HK-2 (cell line): ENCODE results near the gene MTCP1.

Experiments used
- DNase-seq: peaks from one replicate; pipeline ENCODE4 v3.0.0-alpha.2; 2018; ENCODE audit not compliant: unreplicated experiment

MTCP1 gene

DNA sequence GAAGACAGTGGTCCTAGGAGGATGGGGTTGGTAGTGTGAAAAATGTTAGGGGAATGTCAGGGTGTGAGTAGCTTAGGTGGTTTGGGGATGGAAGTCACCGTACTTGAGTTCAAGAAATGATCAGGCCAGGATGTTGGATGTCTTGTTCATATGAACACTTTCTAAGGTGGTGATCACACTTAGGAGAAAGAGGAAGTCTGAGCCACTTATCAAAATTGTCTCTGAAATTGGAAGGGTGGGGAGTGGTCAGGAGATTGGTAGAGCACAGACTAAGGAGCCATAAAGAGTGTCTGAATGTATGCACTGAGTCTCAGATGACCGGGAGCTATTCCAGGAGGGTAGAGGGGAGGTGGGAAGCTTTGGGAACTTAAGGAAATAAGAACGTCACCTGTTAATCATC lies 17.3 kb downstream of the MTCP1 start:
- no peak for DNase-seq

GRCh38 chrX:155052738-155053498 lies 18.0 kb downstream of the MTCP1 start:
- no peak for DNase-seq

- no peak for DNase-seq
Measured at GRCh38 chrX:155048977-155049619, 21.8 kb downstream of the MTCP1 start.

GRCh38 chrX:155046811-155047528 lies 24.0 kb downstream of the MTCP1 start:
- no peak for DNase-seq

GRCh38 chrX:155046129-155046810 lies 24.7 kb downstream of the MTCP1 start:
- no peak for DNase-seq

- no peak for DNase-seq
Measured at GRCh38 chrX:155035688-155036087, 35.2 kb downstream of the MTCP1 start.

DNA sequence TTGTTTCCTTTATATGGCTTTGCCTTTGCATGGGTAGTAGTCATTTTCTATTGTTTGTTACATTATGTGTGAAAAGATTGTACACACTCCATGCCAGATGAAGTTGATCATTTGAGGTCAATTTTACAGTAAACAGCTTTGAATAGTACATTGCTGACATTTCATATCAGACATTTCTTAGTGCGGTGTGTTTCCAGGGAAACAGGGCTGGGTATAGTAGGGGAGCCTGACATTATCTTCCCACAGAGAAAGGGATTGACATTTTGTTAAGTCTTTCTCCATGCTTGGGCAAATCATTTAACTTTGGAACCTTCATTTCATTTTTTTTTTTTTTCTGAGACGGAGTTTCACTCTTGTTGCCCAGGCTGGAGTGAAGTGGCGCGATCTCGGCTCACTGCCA lies 39.3 kb downstream of the MTCP1 start:
- DNase-seq: no peak

- no peak for DNase-seq
Measured at GRCh38 chrX:155028877-155029291, 42.1 kb downstream of the MTCP1 start.

DNA sequence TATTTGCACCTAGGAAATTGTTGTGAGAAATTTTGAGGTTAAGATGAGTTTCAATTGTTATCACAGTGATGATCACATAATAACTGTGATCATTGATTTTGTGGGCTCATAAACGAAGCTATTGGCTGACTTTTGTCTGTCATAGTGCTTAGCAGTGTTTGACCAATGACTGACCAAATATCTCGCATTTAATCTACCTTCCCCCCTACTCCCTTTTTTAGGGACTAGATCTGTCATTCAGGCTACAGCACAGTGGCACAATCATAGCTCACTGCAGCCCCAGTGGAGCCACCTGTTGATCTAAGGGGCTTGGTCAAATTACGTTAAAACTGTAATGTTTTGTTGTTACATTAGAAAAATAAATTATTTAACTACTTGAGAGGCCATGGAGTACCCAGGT lies 42.8 kb downstream of the MTCP1 start:
- no peak for DNase-seq

DNA sequence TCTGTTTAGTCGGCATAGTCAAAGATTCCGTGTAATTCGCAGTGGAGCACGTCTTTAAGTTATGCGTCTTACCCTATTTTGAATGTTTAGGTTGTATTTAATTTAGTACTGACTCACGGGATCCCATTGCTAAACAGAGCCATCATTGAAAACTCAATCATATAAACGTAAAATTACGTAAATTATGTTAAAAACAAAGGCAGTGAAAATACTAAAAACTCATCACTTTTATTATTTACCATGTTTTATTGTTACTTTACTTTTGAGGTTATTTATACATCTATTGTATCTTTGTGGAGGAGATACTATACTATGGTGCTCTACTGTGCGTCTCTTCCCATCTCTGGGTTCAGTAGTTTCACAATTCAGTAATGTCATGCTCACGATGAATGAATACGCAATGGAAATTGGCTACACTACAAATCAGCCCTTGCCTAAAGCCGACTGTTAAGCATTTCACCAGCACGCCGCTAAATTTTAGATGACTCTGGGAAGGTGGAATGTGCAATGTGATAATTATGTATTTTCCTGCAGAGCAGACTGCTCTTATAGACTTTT lies 43.3 kb downstream of the MTCP1 start:
- DNase-seq: no peak

- peak; percentile 93 for DNase-seq
Measured at GRCh38 chrX:155026727-155027508, 44.0 kb downstream of the MTCP1 start, which contains the start of gene FUNDC2. FUNDC2 (plus strand) TSS chrX:155026844; CDS start chrX:155026939, 95 bp downstream.

DNA sequence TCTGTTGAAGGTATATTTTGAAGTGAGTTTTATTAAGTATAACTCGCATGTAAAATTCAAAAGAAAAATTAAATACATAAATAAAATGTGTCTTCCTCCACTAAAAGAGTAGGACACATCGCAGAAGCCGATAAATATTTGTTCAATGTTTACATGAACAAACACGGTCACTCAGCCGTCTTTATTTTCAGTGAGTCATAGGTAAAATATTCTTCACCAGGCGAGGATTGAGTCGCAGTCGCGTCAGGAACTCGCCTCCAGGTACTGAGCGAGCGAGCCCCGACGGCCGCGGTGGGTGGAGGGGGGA lies 44.6 kb downstream of the MTCP1 start:
- no peak for DNase-seq

DNA sequence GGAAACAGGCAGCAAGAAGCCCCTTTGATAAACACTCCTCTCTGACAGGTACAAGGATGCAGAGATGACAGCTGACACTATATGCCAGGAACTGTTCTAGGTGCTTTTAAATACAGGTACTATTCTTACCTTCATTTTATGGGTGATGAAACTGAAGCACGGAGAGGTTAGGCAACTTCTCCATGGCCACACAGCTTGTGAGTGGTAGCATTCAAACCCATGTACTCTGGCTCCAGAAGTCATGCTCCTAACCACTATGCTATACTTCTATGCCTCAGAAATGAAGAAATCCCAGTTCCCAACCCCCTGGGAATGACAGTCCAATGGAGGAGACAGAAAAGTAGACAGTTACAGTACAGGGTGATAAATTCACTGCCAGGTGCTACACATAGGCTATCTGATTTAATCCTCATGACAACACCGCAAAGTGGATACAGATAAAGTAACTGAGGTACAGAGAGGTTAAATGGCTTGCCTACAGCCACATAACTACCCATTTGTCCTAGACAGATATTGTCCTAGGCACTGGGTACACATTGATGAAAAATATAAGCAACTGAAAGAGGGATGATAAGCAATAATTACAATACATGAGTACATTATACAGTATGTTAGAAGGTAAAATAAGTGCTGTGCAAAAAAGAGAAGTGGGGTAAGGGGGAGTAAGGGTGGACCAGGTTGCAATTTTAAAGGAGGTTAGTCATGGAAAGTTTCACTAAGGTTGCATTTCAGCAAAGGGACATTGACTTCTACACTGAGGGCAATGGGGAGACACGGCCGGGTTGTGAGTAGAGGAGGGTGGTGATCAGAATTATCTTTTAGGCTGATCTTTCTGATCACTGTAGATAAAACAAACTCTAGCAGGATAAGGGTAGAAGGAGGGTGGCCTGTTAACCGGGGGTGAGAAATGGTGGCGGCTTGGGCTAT lies 46.8 kb downstream of the MTCP1 start:
- no peak for DNase-seq

GRCh38 chrX:155022585-155022984 lies 48.4 kb downstream of the MTCP1 start, which contains the start of gene F8:
F8 (minus strand) TSS chrX:155022723; CDS start chrX:155022552, 171 bp downstream.
- DNase-seq: no peak

DNA sequence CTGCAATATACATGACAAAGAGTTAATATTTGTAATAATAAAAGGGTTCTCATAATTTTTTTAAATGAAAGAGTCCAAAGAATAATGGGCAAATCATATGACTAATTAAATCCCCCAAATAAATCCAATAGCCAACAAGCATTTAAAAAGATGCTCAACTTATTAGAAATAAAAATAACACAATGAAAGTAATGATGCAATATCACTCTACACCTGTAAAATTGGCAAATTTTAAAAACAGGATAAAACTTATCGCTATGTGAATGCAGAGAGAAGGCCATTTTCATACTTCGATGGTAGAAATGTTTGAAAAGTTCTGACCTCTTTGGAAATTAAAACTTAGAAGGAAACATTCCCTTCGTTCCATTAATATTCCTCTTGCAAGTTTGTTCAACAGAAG lies 50.3 kb downstream of the MTCP1 start:
- no peak for DNase-seq
